GM21737 (cell line): ENCODE data around the gene TCIRG1.

Experiments
- ATAC-seq: cut with Tn5 transposase; IDR thresholded peaks from one replicate; pipeline ENCODE4 v1.9.1; 2021; ENCODE audit warnings: mild to moderate bottlenecking, moderate library complexity; ENCODE audit not compliant: unreplicated experiment

TCIRG1 gene

DNA sequence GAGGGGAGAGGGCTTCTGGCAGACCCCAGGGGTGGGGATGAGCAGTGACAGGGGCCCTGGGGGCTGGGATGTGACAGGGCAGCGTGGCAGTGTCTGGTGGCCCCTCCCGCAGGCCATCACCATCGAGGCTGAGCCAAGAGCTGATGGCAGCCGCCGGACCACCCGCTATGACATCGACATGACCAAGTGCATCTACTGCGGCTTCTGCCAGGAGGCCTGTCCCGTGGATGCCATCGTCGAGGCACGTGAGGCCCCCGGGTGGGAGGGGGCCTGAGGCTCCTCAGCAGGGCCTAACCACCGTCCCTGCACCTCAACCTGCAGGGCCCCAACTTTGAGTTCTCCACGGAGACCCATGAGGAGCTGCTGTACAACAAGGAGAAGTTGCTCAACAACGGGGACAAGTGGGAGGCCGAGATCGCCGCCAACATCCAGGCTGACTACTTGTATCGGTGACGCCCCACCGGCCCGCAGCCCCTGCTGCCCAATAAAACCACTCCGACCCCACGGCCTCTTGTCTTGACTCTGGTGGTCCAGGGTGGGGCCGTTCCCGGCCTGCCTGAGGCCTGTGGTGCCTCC, 2.6 kb upstream of the TCIRG1 start:
- ATAC-seq, result no peak

DNA sequence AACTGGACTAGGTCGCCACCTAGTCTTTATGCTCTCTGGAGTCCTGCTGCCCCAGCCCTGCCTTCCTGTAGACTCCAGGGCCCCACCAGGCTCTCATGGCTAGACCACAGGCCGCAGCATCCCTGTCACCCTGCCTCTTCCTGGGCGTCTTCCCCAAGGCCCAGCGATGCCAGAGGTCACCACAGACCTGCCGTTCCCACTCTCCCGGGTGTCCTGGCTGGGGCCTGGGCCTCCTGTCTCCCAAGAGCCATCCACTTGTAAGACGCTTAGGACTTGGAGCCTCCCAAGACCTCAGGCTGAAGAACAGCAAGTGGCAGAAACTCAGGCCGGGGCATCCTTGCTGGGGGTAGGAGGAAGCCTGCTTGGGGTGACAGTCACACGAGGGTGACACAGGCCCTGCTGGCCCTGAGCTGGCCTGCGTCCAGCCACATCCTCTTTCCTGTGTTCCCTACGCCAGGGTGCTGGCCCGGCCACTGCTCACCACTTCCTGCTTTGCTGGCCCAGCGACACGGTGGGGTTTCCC, 2.0 kb upstream of the TCIRG1 start:
- ATAC-seq, result no peak

DNA sequence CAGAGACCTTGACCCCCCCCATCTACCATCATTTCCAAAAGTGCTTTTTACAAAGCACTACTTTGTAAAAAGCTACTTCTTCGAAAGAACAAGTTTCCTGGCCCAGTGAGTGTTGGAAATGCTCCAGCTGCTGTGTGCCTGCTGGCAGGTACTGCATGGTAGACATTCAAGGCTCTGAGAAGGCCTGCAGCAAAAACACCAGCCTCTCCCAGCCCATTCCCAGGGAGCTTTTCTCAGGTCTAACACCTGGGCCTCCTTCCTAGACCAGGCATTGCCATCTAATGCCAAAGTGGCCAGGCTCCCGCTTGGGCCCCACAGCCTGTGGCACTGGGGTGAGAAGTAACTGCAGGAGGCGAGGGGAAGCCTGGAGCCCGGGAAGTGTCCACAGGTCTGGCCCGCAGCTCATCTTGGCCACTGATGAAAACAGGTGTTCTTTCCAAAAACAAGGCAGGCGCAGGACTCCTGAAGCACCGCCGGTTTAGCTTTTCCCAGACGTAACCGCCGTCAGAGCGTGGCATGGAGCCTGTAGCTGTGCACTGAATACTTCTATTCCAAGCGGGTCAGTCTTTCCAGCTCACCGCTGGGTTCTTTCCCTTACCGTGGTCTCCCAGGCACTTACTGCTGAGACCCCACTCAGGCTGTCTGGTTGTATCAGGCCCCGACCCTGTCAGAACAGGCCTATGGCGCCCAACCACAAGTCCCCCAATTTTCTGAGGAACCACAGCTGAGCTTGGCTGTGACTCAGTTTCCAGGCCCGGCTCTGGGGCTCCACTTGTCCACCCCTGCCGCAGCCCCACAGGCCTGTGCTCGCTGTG, 1.2 kb upstream of the TCIRG1 start:
- no peak for ATAC-seq

DNA sequence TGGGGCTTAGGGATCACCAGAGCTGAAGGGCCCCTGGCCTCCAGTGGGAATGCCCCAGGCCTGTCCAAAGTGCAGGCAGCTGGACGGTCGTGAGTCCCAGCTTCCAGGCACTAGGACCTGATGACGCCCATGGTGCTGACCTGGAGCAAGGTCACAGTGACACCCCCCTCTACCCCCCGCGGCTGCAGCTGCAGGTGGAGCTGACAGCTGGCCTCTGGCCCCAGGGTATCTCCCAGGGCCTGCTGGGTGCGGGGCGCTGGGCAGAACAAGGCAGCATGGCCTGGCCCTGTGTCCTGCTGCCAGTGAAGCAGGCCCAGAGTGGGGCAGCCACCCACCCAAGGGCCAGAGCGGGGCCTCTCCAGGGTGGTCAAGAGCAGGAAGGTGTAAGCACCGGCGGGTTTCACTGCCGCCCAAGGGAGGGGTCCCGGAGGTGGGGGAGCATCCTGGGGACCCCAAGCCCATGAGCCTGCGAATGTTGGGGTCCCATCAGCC, 553 bp upstream of the TCIRG1 start:
- ATAC-seq, result no peak

DNA sequence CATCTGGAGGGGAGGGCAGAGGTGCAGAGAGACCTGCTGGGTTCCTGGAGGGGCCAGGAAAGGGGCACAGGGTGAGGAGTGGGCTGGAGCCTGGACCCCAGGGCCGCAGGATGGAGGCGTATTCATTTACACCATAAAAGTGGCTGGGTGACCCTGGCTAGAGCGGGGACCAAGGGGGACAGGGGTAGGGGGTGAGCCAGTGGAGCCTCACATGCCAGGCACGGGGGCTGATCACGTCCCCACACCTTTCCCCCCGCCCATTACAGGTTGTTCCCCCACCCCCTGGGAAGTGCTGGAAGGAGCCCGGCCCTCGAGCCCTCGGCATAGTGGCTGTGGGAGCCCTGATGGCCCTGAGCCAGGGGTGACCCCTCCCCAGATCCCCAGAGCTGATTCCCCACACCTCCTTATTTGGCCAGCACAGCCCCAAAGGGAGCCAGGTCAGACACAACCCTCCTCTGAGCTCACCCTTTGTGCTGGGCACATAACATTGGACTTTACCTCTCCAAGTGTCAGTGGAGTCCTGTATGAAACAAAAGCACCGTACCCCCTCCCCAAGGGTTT, 781 bp downstream of the TCIRG1 start:
- ATAC-seq, result no peak

DNA sequence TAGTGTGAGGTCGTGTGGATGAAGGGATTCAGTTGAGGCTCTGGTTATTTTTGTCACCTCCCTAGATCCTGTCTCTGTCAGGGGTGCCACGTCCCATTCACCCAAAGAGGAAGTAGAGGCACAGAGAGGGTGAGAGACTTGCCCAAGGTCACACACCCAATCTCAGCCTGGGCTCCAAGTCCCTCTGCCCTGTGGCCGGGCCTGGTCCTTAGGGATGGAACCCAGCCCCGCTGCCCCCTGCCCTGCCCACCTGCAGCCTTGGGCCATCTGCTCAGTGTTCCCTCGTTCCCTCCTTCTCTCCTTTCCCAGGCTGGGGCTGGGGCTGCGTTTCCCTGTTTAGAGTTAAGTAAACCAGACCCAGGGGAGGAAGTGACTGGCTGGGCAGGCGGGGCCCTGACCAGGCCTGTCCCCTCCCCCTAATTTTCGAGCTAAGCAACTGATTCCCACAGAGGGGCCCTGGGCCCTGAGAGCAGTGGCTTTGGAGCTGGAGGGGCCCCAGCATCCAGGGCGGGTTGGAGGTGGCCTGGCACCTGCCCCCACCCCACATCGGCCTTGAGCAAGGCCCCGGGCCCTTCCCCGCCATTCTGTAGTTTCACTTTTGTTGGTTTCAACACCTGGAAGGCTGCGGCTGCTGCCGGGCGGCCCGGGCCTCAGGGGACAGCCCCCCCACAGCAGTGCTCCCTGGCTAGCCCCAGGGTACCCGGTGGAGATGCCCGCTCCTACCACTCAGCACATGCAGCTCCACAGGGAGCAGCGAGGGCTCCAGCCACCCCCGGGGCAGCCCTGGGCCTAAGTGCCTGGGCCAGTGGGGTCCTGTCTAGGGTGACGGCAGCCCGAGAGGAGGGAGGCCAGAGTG, 1.5 kb downstream of the TCIRG1 start:
- peak; percentile 50 for ATAC-seq

DNA sequence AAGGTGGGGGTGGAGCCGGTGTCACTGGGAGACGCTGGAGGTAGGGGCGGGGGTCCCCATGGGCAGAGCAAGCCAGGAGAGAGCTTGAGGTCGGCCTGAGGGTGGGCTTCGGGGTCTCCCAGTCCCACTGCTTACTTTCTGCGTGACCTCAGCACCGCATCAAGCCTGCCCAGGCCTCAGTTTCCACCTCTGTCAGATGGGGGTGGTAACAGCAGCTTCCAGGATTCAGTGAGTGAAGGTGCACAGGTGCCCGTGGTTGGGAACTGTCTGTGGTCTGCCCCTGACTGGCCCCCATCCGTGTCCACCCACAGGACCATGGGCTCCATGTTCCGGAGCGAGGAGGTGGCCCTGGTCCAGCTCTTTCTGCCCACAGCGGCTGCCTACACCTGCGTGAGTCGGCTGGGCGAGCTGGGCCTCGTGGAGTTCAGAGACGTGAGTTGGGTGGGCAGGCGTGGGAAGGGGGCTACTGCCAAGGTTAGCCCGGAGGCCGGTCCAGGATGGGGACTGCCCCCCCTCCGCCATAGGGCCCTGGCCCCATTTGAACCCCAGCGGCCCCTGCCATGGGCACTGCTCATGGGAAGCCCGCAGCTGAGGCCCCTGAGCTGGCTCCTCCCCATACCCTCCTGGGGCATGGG, 2.2 kb downstream of the TCIRG1 start:
- no peak for ATAC-seq

DNA sequence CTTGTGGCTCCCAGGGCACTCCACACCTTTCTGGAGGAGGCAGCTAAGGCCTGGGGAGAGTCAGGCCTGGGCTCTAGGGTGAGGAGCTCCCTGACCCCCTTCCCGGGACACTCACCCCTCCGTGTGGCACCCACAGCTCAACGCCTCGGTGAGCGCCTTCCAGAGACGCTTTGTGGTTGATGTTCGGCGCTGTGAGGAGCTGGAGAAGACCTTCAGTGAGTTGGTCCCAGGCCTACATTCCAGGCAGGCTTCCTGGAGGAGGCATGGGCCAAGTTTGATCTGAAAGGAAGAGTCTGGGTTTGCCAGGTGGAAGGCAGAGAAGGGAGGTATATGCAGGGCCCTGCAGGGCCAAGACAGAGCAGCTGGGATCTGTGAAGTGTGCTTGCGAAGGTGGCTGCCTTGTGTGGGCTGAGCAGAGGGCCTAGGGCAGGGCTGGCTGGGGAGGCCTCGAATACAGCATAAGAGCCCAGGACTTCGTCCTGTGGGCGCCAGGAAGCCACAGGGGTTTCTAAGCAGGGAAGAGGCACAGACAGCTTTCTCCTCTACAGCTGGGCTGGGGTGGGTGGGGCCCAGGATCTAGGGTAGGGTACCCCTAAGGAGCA, 2.9 kb downstream of the TCIRG1 start:
- ATAC-seq, result no peak

DNA sequence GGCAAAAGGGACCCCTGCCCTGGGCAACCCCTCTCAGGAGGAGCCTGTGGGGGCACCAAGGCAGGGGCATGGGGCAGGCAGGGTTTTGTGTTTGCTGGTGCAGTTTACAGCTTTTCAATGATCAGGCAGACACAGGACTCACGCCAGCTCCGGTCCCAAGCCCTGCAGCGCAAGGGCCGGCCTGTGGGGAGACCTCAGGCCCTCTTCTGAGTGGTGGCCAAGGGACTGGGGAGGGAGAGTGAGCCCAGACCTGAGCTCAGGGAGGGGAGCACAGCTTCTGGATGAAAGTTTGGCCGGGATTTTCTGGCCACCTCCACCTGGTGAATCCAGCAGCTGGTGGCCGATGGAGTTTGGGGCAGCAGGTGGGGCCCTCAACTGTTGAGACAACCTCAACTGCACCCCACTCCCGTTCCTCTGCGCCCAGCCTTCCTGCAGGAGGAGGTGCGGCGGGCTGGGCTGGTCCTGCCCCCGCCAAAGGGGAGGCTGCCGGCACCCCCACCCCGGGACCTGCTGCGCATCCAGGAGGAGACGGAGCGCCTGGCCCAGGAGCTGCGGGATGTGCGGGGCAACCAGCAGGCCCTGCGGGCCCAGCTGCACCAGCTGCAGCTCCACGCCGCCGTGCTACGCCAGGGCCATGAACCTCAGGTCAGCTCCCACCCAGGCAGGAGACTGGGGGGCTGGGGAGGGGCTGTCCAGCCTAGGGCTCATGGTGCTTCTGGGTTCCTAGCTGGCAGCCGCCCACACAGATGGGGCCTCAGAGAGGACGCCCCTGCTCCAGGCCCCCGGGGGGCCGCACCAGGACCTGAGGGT, 3.6 kb downstream of the TCIRG1 start:
- ATAC-seq, result no peak

DNA sequence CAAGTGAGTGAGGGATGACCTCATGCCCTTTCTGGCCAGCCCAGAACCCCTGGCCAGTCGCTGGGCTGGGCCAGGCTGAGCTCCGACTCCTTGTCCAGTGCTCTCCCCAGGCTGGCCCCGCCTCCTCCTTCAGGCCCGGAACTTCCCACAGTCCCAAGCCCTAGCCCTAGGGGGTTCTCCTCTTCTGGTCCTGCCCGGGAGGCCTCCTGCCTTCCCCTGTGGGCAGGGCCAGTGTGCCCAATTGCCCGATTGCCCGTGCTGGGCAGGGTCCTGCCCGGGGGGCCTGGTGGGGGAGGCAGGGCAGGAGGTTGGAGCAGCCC, 4.2 kb downstream of the TCIRG1 start:
- no peak for ATAC-seq

DNA sequence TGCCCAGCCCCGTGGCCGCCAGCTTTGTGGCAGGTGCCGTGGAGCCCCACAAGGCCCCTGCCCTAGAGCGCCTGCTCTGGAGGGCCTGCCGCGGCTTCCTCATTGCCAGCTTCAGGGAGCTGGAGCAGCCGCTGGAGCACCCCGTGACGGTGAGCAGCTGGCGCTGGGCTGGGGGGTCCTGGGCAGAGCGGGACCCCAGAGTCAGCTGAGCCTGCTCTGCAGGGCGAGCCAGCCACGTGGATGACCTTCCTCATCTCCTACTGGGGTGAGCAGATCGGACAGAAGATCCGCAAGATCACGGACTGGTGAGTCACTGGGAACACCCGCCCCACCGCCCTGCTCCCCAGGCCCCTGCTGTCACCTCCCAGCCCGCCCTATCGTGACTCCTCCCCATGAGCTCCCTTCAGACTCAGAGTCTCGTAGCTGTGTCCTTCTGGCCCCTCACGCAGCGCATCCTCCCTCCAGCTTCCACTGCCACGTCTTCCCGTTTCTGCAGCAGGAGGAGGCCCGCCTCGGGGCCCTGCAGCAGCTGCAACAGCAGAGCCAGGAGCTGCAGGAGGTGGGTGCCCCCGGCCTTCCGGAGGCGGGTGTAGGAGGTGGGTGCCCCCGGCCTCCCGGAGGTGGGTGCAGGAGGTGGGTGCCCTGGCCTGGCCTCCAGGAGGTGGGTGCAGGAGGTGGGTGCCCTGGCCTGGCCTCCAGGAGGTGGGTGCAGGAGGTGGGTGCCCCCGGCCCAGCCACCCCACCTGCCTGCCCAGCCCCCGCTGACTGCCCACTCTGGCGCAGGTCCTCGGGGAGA, 4.7 kb downstream of the TCIRG1 start:
- no peak for ATAC-seq

DNA sequence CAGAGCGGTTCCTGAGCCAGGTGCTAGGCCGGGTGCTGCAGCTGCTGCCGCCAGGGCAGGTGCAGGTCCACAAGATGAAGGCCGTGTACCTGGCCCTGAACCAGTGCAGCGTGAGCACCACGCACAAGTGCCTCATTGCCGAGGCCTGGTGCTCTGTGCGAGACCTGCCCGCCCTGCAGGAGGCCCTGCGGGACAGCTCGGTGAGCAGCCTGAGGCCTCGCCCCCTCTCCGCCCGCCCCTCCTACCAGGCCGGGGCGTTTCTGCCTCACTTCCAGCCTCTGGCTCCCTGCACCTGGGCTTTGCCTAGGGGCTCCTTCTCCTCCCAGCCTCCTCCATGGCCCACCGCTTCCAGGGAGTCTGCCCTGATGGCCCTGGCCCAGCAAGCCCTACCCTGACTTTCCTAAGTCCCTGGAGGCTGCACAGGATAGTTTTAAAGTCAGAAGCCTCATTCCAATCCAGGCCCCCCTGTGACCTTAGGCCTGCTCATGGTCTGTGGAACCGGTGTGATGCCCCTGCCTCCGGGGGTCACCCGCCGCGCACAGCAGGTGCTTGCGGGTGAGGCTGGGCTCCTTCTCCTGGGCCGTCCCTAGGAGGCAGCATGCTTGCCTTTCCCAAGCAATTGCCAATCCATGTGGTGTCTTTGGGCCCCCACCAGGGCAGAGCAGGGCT, 5.5 kb downstream of the TCIRG1 start:
- no peak for ATAC-seq

DNA sequence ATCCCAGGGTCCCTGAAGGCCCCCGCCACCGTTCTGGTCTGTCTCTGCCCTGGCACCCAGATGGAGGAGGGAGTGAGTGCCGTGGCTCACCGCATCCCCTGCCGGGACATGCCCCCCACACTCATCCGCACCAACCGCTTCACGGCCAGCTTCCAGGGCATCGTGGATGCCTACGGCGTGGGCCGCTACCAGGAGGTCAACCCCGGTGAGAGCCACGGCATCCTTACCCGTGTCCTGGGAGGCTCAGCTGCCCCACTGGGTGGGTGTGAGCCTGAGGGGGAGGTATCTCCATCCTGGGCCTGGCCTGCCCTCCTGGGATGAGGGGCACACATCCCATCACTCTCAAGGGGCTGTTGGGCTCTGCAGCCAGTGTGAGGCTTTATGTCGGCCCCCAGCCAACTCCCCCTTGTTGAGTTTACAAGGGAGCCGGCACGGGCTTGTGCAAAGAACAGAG, 6.1 kb downstream of the TCIRG1 start:
- ATAC-seq, result no peak

DNA sequence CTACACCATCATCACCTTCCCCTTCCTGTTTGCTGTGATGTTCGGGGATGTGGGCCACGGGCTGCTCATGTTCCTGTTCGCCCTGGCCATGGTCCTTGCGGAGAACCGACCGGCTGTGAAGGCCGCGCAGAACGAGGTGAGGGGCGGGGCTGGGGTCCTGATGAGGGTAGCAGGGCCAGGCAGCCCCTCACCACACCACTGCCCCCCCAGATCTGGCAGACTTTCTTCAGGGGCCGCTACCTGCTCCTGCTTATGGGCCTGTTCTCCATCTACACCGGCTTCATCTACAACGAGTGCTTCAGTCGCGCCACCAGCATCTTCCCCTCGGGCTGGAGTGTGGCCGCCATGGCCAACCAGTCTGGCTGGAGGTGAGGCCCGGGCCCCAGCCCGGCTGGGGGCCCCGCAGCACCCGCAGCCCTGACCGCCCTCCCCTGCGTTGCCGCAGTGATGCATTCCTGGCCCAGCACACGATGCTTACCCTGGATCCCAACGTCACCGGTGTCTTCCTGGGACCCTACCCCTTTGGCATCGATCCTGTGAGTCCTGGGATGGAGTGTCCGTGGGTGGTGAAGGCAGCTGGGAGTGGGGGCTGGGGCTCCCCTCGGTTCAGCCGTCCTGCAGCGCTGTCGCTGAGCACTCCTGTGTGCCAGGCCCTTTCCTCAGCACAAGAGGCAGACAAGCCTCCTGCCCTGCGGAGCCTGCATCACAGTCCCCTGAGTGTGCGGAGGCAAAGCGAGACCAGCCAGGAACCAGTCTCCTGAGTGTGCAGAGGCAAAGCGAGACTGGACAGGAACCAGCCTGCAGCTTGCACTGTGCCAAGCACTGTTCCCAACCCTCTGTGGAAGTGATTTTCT, 8.8 kb downstream of the TCIRG1 start:
- no peak for ATAC-seq

DNA sequence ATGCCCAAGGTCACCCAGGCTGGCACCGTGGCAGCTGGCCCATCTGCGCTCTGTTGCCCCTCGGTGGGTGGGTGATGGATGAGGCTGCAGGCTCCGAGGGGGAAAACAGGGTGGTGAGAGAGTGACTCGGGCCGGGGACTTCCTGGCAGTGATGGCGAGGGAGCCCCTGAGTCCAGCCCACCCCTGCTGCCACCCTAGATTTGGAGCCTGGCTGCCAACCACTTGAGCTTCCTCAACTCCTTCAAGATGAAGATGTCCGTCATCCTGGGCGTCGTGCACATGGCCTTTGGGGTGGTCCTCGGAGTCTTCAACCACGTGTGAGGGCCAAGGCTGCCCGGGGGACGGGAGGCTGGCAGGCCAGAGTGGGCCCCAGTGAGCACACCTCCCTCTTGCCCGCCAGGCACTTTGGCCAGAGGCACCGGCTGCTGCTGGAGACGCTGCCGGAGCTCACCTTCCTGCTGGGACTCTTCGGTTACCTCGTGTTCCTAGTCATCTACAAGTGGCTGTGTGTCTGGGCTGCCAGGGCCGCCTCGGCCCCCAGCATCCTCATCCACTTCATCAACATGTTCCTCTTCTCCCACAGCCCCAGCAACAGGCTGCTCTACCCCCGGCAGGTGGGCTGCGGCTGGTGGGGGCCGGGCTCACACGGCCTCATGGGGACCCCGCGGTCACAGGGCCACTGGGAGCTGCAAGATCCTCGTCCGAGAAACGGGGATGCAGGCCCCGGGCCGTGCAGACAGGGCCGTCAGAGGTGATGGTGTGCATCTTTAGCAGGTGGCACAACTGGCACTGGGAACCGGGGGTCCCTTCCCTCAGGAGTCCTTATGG, 10.1 kb downstream of the TCIRG1 start:
- ATAC-seq, result no peak
